CD4-positive, alpha-beta T cell treated with Interleukin-17A for 4 hours (primary cell): Measurements from ENCODE around the gene DHRS1.

ENCODE experiments used
- DNase-seq: peaks from one replicate; pipeline ENCODE4 v3.0.0-alpha.2; 2020; ENCODE audit warnings: mixed read lengths

DHRS1 gene

DNA sequence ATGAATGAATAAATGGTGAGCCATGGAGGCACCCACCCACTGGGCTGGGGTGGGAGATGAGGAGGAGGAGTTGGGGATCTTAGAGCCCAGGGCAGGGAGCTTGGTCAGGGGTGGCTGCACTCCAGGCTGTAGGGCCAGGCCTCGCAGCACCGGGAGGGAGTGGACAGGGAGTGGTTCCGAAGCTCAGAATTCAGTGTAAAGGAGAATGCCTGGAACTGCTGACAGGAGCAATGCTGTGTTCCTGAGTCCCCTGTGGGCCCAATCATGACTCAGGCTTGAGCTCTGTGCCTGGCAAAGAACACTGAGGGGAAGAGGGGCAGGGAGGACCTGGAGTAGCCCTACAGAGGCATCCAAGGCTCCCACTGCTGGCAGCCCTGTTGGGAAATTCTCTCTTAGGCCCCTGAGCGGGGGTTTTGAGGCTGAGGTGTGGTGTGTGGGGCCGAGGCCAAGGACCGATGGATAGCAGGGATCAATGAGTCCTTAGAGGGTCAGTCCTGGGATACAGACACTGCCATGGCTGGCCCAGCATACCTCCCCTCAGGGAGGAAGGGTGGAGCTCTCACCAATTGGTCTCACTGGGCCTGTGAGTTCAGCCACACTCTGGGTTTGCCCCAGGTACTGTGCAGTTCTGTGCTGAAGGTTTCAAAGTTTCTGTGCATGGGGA, 18.7 kb downstream of the DHRS1 start:
- no peak for DNase-seq

DNA sequence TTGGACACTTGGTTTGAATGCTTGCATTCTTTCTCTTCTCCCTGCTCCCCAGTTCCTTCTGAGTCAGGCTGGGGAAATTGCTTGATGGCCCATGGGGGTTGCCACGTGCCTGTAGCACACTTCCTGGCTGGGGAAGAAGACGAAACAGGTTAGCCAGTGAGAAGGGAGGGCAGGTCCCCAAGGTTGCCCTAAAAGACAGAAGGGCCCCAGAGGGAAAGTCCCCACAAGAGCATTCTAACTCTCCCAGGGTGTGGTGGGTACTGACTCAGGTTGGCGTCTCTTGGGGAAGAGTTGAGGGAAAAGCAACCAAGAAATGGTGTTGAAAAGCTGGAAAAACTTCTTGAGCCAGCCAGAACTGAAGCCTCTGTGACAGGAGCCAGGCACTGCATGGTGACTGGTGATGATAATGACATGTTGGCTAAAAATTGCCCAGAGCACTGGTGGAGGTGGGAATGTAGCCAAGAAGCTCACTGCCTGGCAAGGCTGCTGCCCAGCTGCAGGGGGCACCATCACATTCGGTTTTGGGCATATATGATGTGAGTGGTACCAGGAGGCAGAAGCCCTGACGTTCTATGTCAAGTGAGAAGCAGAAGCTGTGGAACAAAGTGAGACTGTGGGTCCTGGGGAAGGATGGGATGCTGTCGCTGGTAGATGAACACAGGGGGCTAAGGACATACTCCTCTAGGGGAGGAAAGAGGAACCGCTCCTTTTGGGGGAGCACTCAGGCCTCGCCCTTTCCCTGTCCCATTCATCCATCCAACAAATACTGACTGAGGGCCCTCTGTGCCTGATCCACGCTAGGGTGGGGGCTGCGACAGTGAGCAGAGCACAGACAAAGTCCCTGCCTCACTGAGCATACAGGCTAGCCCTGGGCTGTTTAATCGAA, 20.0 kb downstream of the DHRS1 start:
- DNase-seq: peak; percentile 53

DNA sequence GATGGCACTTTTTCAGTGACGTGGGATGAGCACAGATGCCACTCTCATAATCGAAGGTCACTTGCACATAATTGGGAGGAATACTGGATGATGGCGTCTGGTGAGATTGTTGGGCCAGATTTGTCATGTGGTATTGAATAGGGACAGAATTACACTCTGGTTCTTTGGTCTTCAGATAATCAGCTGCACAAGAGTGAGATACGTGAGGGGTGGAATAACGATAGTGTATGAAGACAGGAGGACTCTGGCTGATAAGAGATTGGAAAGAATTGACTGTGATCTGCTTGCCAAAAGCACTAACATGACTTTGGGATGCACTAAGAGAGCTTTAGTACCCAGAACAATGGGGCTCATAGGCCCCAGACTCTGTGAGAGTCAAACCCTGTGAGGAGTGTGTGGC, 21.2 kb downstream of the DHRS1 start:
- no peak for DNase-seq

DNA sequence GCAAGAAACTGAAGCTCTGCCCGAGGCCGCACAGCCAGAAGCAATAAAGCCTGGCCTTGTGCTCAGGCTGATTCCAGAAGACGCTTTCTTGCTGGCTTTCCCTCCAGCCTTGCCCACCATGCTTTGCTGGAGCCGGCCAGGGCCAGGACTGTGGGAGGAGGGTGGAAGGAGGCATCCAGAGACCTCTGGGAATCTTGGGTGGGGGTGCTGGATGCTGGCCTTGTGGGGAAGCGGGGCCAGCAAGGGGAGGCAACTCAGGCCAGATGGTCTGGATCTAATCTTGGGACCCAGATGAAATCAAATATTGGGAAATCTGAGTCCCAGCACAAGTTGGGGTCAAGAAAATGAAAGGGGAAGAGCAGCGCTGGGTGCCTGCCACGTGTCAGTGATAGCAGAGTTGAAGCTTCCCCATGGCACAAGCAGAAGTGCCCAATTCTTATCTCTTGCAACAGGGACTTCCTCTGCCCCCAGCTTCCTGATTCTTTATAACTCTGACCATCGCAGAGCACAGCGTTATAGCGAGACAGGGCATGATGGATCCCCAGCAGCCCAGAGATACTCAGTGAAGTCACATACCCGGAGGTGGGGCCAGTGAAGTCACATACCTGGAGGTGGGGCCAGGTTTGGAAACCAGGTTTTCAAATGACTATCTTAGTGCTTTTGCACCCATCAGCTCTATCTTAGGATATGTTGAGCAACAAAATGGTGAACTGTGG, 21.8 kb downstream of the DHRS1 start:
- no peak for DNase-seq

DNA sequence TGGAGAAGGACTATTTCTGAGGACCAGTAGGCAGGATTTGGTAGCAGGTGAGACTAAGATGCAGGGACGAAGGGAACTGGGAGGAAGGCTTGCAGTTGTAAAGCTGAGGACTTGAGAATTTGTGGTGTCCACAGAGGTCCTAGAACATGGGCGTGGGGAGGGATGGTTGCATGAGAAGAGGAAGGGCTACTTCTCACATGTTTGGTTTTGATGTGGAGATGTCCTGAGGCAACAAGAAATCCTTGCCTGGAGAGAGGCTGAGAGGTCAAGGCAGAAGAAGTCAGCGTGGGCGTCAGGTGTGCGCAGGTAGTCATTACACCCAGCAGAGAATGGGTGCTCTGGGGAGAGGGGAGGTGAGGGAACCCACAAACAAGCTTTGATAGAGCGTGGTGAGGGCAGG, 22.5 kb downstream of the DHRS1 start:
- no peak for DNase-seq

DNA sequence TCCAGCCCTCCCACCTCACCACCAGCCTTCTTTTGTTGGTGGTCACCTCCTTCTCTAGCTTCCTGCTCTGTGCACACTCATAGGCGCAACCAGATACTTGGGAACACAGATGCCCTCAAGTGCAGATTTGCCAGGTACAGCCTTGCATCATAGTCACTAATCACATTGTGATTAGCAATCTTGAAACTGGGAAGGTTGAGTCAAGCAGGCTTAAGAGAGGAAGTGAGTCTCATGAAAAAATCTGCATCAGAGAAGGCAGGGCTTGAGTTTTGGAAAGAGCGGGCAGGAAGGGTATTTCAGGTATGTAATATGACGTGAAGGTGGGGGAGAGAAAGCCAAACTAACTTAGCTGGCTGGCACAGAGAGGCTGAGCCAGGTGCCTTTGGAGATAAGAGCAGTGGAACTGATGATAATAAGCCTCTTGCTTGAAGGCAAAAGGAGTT, 25.5 kb downstream of the DHRS1 start:
- peak; percentile 49 for DNase-seq

DNA sequence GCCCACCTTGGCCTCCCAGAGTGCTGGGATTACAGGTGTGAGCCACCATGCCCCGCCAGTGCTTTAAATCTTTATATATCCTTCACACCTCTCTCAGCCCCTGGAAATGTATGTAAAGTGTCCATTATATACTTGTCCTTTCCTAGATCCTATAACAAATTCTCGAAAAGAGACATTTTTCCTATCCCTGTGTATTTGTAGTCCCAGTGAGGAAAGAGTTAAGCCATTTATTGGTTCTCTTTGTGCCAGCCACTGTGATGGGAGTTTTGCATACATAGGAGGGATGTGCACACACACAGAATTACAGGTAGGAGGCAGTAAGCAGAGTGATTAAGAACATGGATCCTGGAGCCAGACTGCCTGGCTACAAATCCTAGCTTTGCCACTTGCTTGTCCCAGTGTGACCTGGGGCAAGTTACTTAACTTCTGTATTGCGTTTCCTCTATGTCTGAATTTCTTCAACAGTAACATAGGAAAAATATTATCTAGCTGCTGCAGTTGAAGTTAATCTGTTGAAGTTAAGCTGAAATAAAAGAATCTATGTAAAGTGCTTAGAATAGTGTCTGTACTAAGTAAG, 26.1 kb downstream of the DHRS1 start:
- no peak for DNase-seq

DNA sequence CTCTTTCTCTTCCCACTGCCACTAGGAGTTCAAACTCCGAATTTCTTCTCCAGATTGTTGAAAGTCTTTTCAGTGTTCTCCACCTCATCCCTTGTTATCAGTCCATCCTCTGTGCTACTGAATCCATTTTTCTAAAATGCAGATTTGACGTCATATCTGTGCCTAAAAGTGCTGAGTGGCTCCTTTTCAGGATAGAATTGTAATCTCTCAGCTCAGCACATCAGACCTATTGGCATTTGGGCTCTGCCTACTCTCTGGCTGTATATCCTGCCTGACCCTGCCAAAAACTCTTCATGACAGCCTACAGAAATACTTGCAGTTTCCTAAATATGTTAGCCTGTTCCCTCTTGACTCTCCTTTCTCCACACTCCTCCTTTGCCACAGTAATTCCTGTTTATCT, 27.1 kb downstream of the DHRS1 start:
- DNase-seq: no peak

DNA sequence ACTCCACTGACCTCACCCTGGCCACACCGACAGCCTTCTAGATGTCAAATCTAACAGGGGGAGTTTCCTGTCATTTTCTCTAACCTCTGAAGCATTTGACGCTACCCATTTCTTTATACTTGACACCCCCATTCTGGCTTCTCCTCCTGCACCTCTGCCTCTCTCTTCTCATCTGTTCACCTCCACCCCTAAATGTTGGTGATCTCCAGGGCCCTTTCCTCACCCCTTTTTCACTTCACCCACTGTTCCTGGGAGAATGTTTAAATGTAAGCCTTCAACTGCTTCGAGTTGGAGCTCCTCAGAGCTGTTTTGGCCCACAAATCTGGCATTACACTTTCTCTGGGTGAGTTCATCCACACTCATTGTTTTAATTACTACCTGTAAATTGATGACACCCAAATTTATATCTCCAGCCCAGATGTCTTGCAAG, 27.7 kb downstream of the DHRS1 start:
- no peak for DNase-seq

DNA sequence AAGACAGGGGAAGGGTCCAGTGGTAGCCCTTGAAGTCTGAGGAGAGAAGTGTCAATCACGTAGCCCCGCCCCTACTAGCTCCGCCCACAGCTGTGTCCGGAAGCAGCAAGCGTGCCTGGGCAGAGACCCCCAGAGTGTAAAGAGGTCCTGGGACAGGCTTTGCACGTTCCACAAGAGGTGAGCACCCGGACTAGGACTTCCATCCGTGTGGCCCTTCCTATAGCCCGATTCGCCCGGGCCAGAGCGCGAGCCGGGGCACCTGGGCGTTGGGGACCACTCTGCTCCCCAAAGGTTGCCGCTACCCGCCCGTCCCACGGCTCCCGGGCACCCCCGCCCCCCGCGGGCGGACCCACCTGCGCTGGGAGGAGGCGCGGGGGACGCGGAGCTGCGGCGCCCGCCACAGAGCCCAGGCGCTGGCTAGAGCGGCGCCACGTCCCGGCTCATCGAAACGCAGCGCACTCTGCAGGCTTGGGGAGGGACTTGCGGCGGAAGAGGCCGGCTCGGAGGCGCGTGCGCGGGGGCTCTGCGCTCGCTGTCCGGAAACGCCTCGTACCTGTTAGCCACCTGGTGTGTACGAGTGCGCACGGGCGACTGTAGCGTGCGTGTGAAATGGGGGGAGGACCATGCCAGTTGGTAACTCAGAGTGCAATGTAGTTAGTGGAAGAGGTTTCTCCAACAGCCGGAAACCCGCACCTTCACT, 28.3 kb downstream of the DHRS1 start, which contains the start of gene RABGGTA:
TSS of gene RABGGTA (minus strand) at position 464 of the 700 bp plus-strand sequence. CDS start 482 bp downstream, outside the sequence.
- peak; percentile 94 for DNase-seq

DNA sequence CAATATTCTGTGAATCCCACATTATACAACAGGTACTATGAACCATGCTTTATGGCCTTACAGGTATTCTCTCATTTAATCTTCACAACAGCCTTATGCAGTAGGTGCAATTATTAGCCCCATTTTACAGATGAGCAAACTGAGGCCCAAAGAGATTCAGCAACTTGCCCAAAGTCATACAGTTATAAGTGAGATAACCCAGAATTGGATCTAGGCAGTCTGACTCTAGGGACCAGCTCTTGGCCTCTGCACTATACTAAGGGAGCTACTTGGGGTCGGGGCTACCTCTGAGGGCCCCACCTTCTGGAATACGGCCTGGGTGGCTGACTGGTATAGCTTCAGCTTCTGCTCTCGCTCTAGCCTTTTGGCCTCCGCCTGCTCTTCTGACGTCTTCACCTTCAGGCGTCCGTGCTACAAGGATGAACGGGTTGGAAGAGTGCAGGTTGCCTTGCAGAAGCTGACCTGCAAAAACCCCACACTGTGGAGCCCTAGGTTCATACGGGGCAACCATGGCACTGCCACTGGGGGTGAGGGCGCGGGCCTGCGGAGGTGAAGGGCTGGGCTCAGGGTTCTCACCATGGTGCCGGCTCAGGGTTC, 28.9 kb downstream of the DHRS1 start:
- no peak for DNase-seq

DNA sequence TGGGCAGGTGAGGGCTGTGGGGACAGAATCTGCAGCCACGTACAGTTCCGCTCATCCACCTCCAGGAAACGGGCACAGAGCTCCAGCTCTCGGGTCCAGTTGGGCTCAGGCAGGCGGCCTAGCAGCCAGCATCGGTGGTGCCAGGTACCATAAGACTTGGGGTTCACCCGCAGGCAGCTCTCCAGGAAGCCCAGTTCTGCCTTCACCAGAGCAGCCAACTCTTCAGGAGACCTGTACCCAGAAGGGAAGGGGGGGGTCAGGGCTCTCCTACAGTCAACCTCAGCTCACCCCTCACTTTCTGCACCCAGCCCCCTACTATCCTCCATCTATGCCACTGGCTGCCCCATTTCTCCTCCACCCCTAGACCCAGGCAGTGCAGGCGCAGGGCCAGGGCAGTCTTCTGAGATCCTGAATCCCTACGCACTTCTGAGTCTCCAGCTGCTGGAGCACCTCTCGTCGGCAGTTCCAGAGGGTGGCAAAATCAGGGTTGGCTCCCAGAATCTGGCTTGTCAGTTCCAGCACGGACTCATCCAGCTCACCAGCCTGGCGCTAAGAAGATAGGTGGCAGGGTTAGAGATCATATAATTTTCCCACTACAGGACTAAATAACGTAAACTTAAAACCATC, 29.6 kb downstream of the DHRS1 start:
- DNase-seq: no peak

DNA sequence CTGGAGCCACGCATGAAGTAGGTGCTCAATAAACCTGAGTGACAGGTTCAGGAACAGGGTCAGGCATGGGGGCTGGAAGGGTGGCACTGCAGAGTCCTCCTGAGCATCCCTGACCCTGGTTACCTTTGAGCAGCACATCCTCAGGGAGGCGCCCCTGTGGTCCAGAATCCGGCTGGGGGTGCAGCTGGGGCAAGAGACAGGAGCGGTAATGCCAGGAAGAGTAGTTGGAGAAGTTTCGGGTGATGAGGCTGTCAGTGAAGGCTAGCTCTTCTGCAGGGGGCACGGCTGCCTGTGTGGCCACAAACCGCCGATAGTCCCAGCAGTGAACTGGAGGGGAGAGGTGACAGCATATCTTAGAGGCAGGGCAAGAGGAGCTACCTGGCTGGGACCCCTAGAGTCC, 30.2 kb downstream of the DHRS1 start:
- no peak for DNase-seq

DNA sequence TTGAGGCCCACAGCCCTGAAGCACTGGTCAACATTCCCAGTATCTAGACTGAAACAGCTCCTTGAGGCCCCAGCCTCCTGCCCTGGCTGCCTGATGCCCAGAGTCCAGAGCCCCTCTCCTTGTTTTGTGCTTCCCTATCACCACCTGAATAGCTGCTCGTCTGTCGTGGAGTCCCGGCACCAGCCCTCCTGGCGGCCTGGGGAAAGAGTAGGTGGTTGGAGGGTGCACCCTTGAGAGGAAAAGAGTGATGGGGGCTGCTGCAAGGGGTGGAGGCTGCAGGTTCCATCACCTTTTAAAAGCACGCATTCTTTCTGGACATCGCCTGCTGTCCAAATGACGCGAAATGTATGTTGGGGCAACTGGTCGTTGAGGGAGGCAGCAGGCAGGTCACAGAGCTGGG, 31.4 kb downstream of the DHRS1 start:
- DNase-seq: no peak

DNA sequence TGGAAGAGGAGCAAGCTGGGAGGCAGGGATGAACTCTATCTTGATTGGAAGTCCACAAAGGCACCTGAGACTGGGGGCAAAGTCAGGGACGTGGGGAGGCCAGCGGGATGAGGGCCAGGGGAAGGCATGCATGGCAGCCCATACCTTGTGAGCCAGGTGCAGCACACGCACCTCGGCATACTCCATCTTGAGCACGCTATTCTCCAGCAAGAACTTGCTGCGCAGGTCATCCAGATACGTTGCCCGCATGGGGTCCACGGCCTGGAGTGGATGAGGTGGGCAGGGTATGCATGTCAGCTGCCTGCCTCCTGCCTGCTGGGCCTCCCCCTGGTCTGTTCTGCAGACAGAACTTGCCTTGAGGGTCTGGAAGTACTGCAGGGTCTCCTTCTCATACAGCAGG, 32.1 kb downstream of the DHRS1 start:
- no peak for DNase-seq

DNA sequence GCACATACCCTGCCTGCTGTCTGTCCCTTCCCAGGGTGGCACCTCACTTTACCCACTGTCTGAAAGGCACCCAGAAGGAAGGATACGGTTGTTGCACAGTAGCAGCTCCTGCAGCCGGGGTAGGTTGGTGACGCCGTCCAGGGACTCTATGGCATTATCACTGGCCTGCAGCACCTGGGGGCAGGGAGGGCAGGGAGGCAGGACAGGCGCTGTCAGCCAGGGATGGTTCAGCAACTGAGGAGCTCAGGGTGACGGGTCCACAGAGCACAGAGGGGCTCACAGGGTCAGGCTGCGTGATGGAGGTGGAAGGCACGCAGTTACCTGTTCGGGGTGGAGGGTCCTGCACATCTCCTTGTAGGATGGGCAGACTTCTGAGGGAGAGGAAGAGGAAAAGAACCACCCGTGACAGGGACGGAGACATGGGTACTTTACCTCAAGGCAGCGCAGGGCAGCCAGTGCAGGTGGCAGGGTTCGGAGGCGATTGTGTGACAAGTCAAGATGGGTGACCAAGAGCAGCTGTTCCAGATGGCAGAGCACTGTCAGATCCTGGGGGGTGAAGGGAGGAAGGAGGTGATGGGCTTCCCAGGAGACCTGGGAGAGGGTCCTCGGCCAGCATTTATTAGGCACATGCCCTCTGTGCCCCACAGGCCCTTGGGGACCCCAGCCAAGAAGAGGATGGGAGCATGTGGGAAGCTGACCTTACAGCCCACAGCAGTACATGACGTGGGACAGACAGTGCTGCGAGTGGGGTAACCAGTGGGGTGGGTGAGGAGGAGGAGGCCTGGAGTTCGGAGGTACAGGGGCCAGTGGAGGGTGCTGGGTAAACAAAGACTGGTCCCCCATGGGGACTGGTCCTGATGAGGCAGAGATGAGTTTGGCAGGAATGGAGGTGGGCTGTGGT, 33.0 kb downstream of the DHRS1 start:
- DNase-seq: no peak

DNA sequence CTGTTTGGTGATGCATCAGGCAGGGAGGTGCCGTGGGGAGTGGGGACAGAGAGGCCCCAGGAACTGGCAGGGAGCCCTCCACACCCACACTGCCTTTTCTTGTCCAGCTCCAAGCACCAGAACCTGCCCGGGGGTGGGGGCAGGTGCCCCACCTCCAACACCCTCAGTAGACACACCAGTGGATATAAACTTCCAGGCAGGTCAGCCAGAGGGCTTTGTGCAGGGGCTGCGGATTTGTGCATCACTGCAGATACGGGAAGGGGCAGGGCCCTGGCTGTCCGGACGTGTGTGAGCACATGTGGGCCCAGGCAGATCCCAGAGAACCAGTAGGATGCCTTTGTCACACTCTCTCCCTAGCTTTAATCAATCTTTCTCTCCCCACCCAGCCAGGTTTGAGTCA, 35.3 kb downstream of the DHRS1 start:
- DNase-seq: no peak

DNA sequence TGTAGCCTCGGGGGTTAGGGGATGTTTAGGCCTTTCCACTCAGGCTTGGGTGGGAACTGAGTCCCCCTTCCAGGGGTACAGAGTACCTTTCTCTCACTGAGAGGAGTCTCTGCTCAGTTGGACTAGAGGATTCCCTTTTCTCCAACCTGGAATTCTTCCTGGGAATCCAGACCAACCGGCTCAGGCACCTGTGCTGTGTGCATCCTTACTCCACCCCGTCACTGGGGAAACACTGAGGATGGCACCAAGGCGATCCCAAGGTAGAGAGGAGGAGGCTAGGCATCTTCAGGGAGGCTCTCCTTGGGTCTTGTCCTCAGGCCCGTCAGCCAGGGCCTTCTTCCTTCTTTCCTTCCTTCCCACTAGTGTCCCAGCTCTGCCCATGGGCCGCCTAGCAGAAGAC, 35.7 kb downstream of the DHRS1 start:
- DNase-seq: no peak

DNA sequence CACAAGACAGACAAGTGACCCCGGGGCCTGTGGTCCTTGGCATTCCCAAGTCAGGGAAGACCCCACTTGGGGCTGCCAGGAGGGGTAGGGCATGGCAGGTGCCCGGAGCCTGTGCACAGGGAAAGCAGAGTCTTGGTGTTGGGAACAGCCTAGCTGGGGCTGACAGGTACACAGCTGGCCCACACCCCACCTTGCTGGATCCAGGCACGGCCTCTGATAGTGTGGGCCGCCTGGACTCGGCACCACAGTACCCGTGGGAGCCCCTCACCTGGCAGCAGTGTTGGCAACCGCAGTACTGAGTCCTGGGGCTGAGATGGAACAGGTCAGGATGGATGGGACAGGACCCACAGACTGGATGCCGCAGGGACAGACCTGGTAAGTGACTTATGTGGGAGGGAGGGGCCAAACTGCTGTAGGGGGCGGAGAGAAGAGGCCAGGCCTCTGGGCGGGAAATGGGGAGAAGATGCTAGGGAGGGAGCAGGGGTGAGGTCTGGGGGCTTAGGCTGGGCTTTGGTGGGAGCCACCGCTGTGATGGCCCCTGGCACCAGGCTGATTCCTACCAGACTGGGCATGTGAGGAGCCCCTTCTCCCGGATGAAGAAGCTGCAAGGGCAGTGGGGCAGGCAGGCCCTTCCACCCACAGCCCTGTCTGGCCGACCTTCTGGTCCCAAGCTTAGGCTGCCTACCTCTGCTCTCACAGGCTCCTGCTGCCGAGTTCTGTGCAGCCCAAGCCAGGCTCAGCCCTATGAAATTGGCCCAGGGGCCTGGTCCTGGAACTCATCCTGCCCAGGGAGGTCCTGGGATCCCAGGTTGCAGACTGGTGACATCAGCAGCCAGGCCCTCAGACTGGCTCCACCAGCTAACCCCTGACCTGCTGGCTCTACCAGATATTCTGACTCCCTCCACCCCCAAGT, 36.5 kb downstream of the DHRS1 start, which contains the start of gene TGM1:
TSS of gene TGM1 (minus strand) at position 357 of the 913 bp plus-strand sequence. CDS start 825 bp downstream, outside the sequence.
- no peak for DNase-seq
